H1 (cell line): ENCODE results near the gene MUC5B. TPM values are rescaled to one million over a fixed set of nuclear protein-coding genes. Genes with fewer than 3 reads are reported as not detected.

Experiments
- CTCF ChIA-PET: fragments of 300-600 bp; sonication (Branson Sonifier 250); formaldehyde crosslinking; loops from one replicate; lab custom pipeline; 2021; ENCODE audit not compliant: partially characterized antibody; lab: Charles Lee
- POLR2A ChIA-PET: fragments of 300-600 bp; sonication (Branson Sonifier 250); formaldehyde crosslinking; loops from one replicate; lab custom pipeline; 2021; ENCODE audit warnings: inconsistent platforms; ENCODE audit not compliant: partially characterized antibody; lab: Charles Lee
- DNase-seq, 2 experiments: peaks; one replicate each; pipeline versions ENCODE4 v3.0.0 to v3.0.0-alpha.2; 2010 to 2022; ENCODE audit warnings: low spot score in 2 of 2, low read depth in 1 of 2, mixed read lengths in 1 of 2
- FAIRE-seq: peaks from 2 replicates; lab custom pipeline; 2011; peaks lifted over from hg19 to GRCh38; lab: Jason Lieb, UNC
- H2AFZ ChIP-seq: 2 replicates; pipeline ENCODE4 v1.8.1; 2012; ENCODE audit warnings: low read length, inconsistent platforms
- H2AK5ac ChIP-seq: 2 replicates; pipeline ENCODE4 v1.6.1; 2013; ENCODE audit warnings: low read depth, low read length
- H2BK120ac ChIP-seq: replicated peaks from 2 replicates; pipeline ENCODE3; 2013; ENCODE audit warnings: low read depth, low read length, inconsistent platforms
- H2BK12ac ChIP-seq: 2 replicates; pipeline ENCODE4 v1.6.1; 2013; ENCODE audit warnings: low read depth, low read length
- H2BK15ac ChIP-seq: 2 replicates; pipeline ENCODE4 v1.6.1; 2013; ENCODE audit warnings: low read length
- H2BK20ac ChIP-seq: 2 replicates; pipeline ENCODE4 v1.6.1; 2013; ENCODE audit warnings: low read length
- H2BK5ac ChIP-seq: 2 replicates; pipeline ENCODE4 v1.6.1; 2013; ENCODE audit warnings: low read depth, low read length
- H3K14ac ChIP-seq: 2 replicates; pipeline ENCODE4 v1.6.1; 2013; ENCODE audit warnings: inconsistent platforms; ENCODE audit not compliant: insufficient read length
- H3K18ac ChIP-seq: 2 replicates; pipeline ENCODE4 v1.6.1; 2013; ENCODE audit warnings: low read length; ENCODE audit errors: extremely low read depth
- H3K23ac ChIP-seq: 2 replicates; pipeline ENCODE4 v1.6.1; 2013; ENCODE audit warnings: inconsistent platforms; ENCODE audit not compliant: insufficient read length
- H3K23me2 ChIP-seq: 2 replicates; pipeline ENCODE4 v1.6.1; 2013; ENCODE audit warnings: low read depth, low read length
- H3K27ac ChIP-seq: 2 replicates; pipeline ENCODE4 v1.6.1; 2011; ENCODE audit warnings: low read depth, low read length, inconsistent platforms
- H3K27me3 ChIP-seq, 4 experiments: replicated peaks in 1 of 4; 1 replicate in 1 of 4; 2 replicates in 3 of 4; pipeline versions ENCODE4 v1.6.1 to v1.8.1; 2011 to 2013; ENCODE audit warnings: low read length in 3 of 4, mild to moderate bottlenecking in 3 of 4, inconsistent platforms in 2 of 4, mixed read lengths in 2 of 4, moderate library complexity in 1 of 4; ENCODE audit not compliant: control insufficient read depth in 3 of 4, insufficient read depth in 3 of 4; ENCODE audit errors: extremely low read depth in 1 of 4
- H3K36me3 ChIP-seq, 4 experiments: 2 replicates each; pipeline versions ENCODE4 v1.6.1 to v1.8.1; 2011 to 2013; ENCODE audit warnings: mild to moderate bottlenecking in 4 of 4, low read length in 3 of 4, moderate library complexity in 2 of 4, control low read depth in 1 of 4, inconsistent platforms in 1 of 4; ENCODE audit not compliant: insufficient read depth in 4 of 4, control insufficient read depth in 2 of 4
- H3K4ac ChIP-seq: replicated peaks from 2 replicates; pipeline ENCODE3; 2013; ENCODE audit warnings: low read length, low read depth, mixed read lengths, inconsistent platforms; ENCODE audit not compliant: insufficient read length
- H3K4me1 ChIP-seq, 4 experiments: replicated peaks in 1 of 4; 1 replicate in 1 of 4; 2 replicates in 3 of 4; pipeline versions ENCODE4 v1.6.1 to v1.8.1; 2011 to 2013; ENCODE audit warnings: low read length in 3 of 4, inconsistent platforms in 2 of 4, mixed read lengths in 1 of 4; ENCODE audit not compliant: insufficient read depth in 4 of 4, control insufficient read depth in 3 of 4
- H3K4me2 ChIP-seq, 2 experiments: 2 replicates each; pipeline versions ENCODE4 v1.6.1 to v1.8.1; 2011 to 2013; ENCODE audit warnings: low read depth in 2 of 2, low read length in 2 of 2, control low read depth in 1 of 2, inconsistent platforms in 1 of 2, mild to moderate bottlenecking in 1 of 2; ENCODE audit not compliant: insufficient read depth in 1 of 2
- H3K4me3 ChIP-seq, 4 experiments: fragments of 200-600, 300-600 bp in 1 of 4; sonication (generic), shearing (Covaris generic), sonication (Bioruptor Twin) in 1 of 4; 2 replicates each; pipeline versions ENCODE4 v1.5.1 to v1.8.1; 2011 to 2016; ENCODE audit warnings: low read length in 4 of 4, low read depth in 3 of 4, control low read depth in 2 of 4, inconsistent platforms in 2 of 4, mild to moderate bottlenecking in 2 of 4, mixed read lengths in 1 of 4, moderate library complexity in 1 of 4; ENCODE audit not compliant: insufficient read depth in 2 of 4; ENCODE audit errors: extremely low read depth in 1 of 4
- H3K56ac ChIP-seq: replicated peaks from 2 replicates; pipeline ENCODE3; 2013; ENCODE audit warnings: low read depth, mild to moderate bottlenecking, mixed read lengths, low read length, inconsistent platforms; ENCODE audit not compliant: insufficient read length
- H3K79me1 ChIP-seq: 2 replicates; pipeline ENCODE4 v1.6.1; 2013; ENCODE audit warnings: low read depth, low read length, control low read depth
- H3K79me2 ChIP-seq, 2 experiments: 2 replicates each; pipeline versions ENCODE4 v1.6.1 to v1.8.1; 2012 to 2013; ENCODE audit warnings: low read length in 2 of 2, mild to moderate bottlenecking in 2 of 2, inconsistent platforms in 1 of 2; ENCODE audit not compliant: insufficient read depth in 2 of 2, control insufficient read depth in 1 of 2
- H3K9ac ChIP-seq, 4 experiments: replicated peaks in 1 of 4; 1 replicate in 1 of 4; 2 replicates in 3 of 4; pipeline versions ENCODE4 v1.6.1 to v1.8.1; 2011 to 2013; ENCODE audit warnings: low read depth in 3 of 4, low read length in 3 of 4, control low read depth in 2 of 4, mild to moderate bottlenecking in 2 of 4, moderate library complexity in 2 of 4, inconsistent platforms in 1 of 4; ENCODE audit errors: extremely low read depth in 1 of 4
- H3K9me3 ChIP-seq, 2 experiments: 2 replicates each; pipeline versions ENCODE4 v1.6.1 to v1.8.1; 2012 to 2013; ENCODE audit warnings: mild to moderate bottlenecking in 2 of 2, moderate library complexity in 2 of 2, control low read depth in 1 of 2, inconsistent platforms in 1 of 2, low read depth in 1 of 2, low read length in 1 of 2, mixed read lengths in 1 of 2; ENCODE audit not compliant: insufficient read depth in 2 of 2
- H4K20me1 ChIP-seq, 2 experiments: replicated peaks in 1 of 2; 2 replicates each; pipeline versions ENCODE3 to v1.8.1; 2011 to 2013; ENCODE audit warnings: inconsistent platforms in 2 of 2, low read length in 2 of 2, mild to moderate bottlenecking in 1 of 2; ENCODE audit not compliant: insufficient read depth in 2 of 2, control insufficient read depth in 1 of 2
- H4K5ac ChIP-seq: 2 replicates; pipeline ENCODE4 v1.6.1; 2013; ENCODE audit warnings: low read length, low read depth, mixed read lengths, inconsistent platforms; ENCODE audit not compliant: insufficient read length
- H4K8ac ChIP-seq: 2 replicates; pipeline ENCODE4 v1.8.0; 2013; ENCODE audit warnings: mild to moderate bottlenecking, moderate library complexity, low read length, inconsistent platforms; ENCODE audit not compliant: insufficient read depth; ENCODE audit errors: extremely low read depth
- H4K91ac ChIP-seq: replicated peaks from 2 replicates; pipeline ENCODE3; 2013; ENCODE audit warnings: low read length, mixed read lengths, inconsistent platforms; ENCODE audit not compliant: insufficient read length
- CTBP2 ChIP-seq: IDR thresholded peaks from 2 replicates; pipeline ENCODE4 v1.7.0; 2011; ENCODE audit warnings: borderline replicate concordance, mild to moderate bottlenecking, moderate library complexity, mixed read lengths, low read length; ENCODE audit not compliant: insufficient read depth, insufficient read length
- EP300 ChIP-seq, 2 experiments: IDR thresholded peaks; 1 replicate in 1 of 2; 2 replicates in 1 of 2; pipeline ENCODE4 v1.6.1; 2011 to 2012; ENCODE audit warnings: low read depth in 2 of 2, low read length in 2 of 2, mild to moderate bottlenecking in 2 of 2, borderline replicate concordance in 1 of 2, inconsistent platforms in 1 of 2, moderate library complexity in 1 of 2
- EZH2 ChIP-seq: fragments of 200-600 bp; sonication (generic); IDR thresholded peaks from 2 replicates; pipeline ENCODE4 v1.7.1; 2012; ENCODE audit warnings: low read depth, mild to moderate bottlenecking, moderate library complexity, low read length, inconsistent platforms; ENCODE audit not compliant: severe bottlenecking
- JUN ChIP-seq: IDR thresholded peaks from 2 replicates; pipeline ENCODE4 v1.6.1; 2011; ENCODE audit warnings: low read depth, mild to moderate bottlenecking, improper control_type of control experiment, low read length
- KDM4A ChIP-seq: IDR thresholded peaks from one replicate; pipeline ENCODE4 v1.7.1; 2012; ENCODE audit warnings: low read depth, mild to moderate bottlenecking, moderate library complexity, low read length, inconsistent platforms; ENCODE audit not compliant: severe bottlenecking
- NRF1 ChIP-seq: IDR thresholded peaks from 2 replicates; pipeline ENCODE4 v1.6.1; 2011; ENCODE audit warnings: mild to moderate bottlenecking, low read depth, low read length, improper control_type of control experiment
- POLR2AphosphoS5 ChIP-seq: IDR thresholded peaks from 2 replicates; pipeline ENCODE4 v1.6.1; 2011; ENCODE audit warnings: low read depth, low read length
- RAD21 ChIP-seq, 2 experiments: IDR thresholded peaks in 1 of 2; conservative IDR thresholded peaks in 1 of 2; 2 replicates each; pipeline ENCODE4 v1.6.1; 2011; ENCODE audit warnings: low read depth in 2 of 2, low read length in 2 of 2, improper control_type of control experiment in 1 of 2, inconsistent platforms in 1 of 2, mild to moderate bottlenecking in 1 of 2, moderate library complexity in 1 of 2
- SIN3A ChIP-seq, 2 experiments: IDR thresholded peaks in 1 of 2; conservative IDR thresholded peaks in 1 of 2; 2 replicates each; pipeline ENCODE4 v1.6.1; 2011 to 2012; ENCODE audit warnings: low read length in 2 of 2, improper control_type of control experiment in 1 of 2, low read depth in 1 of 2, mild to moderate bottlenecking in 1 of 2
- SP4 ChIP-seq: IDR thresholded peaks from 2 replicates; pipeline ENCODE4 v1.6.1; 2012; ENCODE audit warnings: low read length, inconsistent platforms
- SUZ12 ChIP-seq: fragments of 200-600 bp; sonication (generic); IDR thresholded peaks from 2 replicates; pipeline ENCODE4 v1.6.1; 2012; ENCODE audit warnings: mild to moderate bottlenecking, inconsistent platforms, low read length, moderate library complexity, mixed read lengths
- TAF7 ChIP-seq: optimal IDR thresholded peaks from 2 replicates; pipeline ENCODE3; 2011; ENCODE audit warnings: low read depth, mild to moderate bottlenecking, inconsistent platforms, low read length, moderate library complexity, borderline replicate concordance
- WGBS, 2 experiments: shearing (Covaris generic) in 1 of 2; methylation state at CpG; one replicate each; pipeline versions ENCODE4 v1.1.6 to v1.1.7; 2013 to 2015; ENCODE audit warnings: low lambda C conversion rate in 2 of 2, mixed read lengths in 2 of 2, inconsistent platforms in 1 of 2, low coverage in 1 of 2, missing lambda C conversion rate in 1 of 2; ENCODE audit not compliant: insufficient replicate concordance in 2 of 2, insufficient coverage in 1 of 2, insufficient read length in 1 of 2; ENCODE audit errors: extremely low coverage in 1 of 2, missing lambda C conversion rate in 1 of 2; 5-methylcytosine and 5-hydroxymethylcytosine counted together
- polyA plus RNA-seq, 7 experiments: library from polyadenylated mRNA; depleted of rRNA in 3 of 7; stranded (reverse) in 5 of 7; unstranded in 2 of 7; fragments of >200 nt in 5 of 7; fragments of 200-250 nt in 2 of 7; gene quantifications; 1 replicate in 5 of 7; 2 replicates in 1 of 7; 4 replicates in 1 of 7; pipeline versions ENCODE4 v1.2.1 to v1.2.3, GENCODE V29; 2011 to 2013; ENCODE audit warnings: missing spikeins in 2 of 7, mixed read lengths in 2 of 7
- total RNA-seq: library from RNA; stranded (reverse); fragmentation: NEBNext Ultra II Directional; extraction: Animal tissue kit (Norgen Biotek cat#: 25700); gene quantifications from 2 replicates; pipeline ENCODE4 v1.2.1, GENCODE V29; 2021
- TF ChIP-seq, protein P1 (sequence below): IDR thresholded peaks from 2 replicates; pipeline ENCODE4 v1.6.1; 2011; ENCODE audit warnings: low read depth, mild to moderate bottlenecking, low read length; ENCODE audit not compliant: insufficient read depth

Gene MUC5B
- total and polyA plus RNA-seq, 2 of the 8 experiments (the other 6 are each of a cell fraction or from before 2014, with no cell fraction given), result 0.02 to 0.03 TPM

DNA sequence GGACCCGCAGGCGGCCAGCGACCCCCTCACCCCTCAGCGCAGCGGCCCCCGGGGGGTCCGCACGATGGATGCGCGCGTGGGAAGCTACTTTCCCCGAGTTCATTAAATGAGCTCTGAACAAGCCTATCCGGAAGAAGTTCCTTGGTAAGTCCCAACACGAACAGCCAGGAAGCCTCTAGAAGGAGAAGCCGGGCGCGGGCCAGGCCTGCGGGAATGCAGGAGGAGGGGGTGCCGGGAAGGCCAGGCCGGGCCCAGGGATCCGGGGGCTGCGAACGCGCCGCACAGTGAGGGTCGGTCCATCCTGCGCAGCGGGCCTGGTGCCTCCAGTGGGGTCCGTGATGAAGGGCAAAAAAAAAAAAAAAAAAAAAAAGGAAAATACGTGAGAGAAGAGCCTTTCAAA lies 49.7 kb downstream of the MUC5B start:
- Histone ChIP-seq H3K23ac (no peak overlapping the region), H4K5ac (no peak overlapping the region), H3K18ac (no peak overlapping the region), H3K27me3 (no peaks in the 10 kb centered on the region), H2AFZ (no peak overlapping the region), H4K91ac (no peak overlapping the region), H3K4ac (no peak overlapping the region), H3K4me2 (no peak overlapping the region), H3K36me3 (peaks cover 2 to 11% (median 8%) of the 10 kb centered on the region in 4 experiments; a peak in 5 of 8 replicates), H2BK5ac (no peak overlapping the region), H3K9me3 (no peaks in the 10 kb centered on the region; a peak in 1 of 4 replicates), H2BK12ac (no peak overlapping the region), H3K27ac (no peak overlapping the region), H3K79me2 (no peaks in the 10 kb centered on the region), H3K4me1 (no peaks in the 10 kb centered on the region), H3K56ac (no peak overlapping the region), H3K14ac (no peak overlapping the region), H3K79me1 (no peaks in the 10 kb centered on the region), H3K23me2 (no peaks in the 10 kb centered on the region), H2AK5ac (no peak overlapping the region), H2BK120ac (no peak overlapping the region), H4K20me1 (peaks cover 0 to 2% of the 10 kb centered on the region in 2 experiments), H3K9ac (no peak overlapping the region), H2BK20ac (no peak overlapping the region), H2BK15ac (no peak overlapping the region), H4K8ac (no peak overlapping the region), H3K4me3 (no peak overlapping the region)
- ChIA-PET CTCF (no interaction called here), POLR2A (no interaction called here)
- FAIRE-seq (no peak), DNase-seq (no peak)
- 91% methylated on average over 28 of the region's 30 CpGs; no CpG with 5 or more reads in 1 of the 2 experiments for WGBS, 2 experiments
- no peak for TF ChIP-seq NRF1
- TF ChIP-seq SP4, result no peak
- TF ChIP-seq, protein P1, sequence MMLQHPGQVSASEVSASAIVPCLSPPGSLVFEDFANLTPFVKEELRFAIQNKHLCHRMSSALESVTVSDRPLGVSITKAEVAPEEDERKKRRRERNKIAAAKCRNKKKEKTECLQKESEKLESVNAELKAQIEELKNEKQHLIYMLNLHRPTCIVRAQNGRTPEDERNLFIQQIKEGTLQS, result no peak
- TF ChIP-seq TAF7, result no peak
- TF ChIP-seq EZH2, result no peak
- TF ChIP-seq SIN3A (conservative IDR thresholded peaks at IDR 0.05 in 1 of 2, IDR thresholded peaks at IDR 0.05 in 1 of 2; ENCODE audit: low read depth in 1 of 2, low read length in 2 of 2), result no peak
- no peak for TF ChIP-seq SUZ12
- TF ChIP-seq CTBP2, result no peak
- no peak for TF ChIP-seq POLR2AphosphoS5
- TF ChIP-seq EP300 (IDR thresholded peaks at IDR 0.05; ENCODE audit: borderline replicate concordance in 1 of 2, low read depth in 2 of 2, low read length in 2 of 2), result no peak
- no peak for TF ChIP-seq JUN
- no peak for TF ChIP-seq RAD21 (IDR thresholded peaks at IDR 0.05 in 1 of 2, conservative IDR thresholded peaks at IDR 0.05 in 1 of 2; ENCODE audit: low read depth in 2 of 2, low read length in 2 of 2)
- TF ChIP-seq KDM4A, result no peak
